Tibial nerve (tissue), 4 donors: ENCODE data around the gene ARCN1.

Source experiments
- CTCF ChIP-seq, 5 experiments: fragments of 200-600 bp in 3 of 5; fragments of 450-650 bp in 2 of 5; sonication (generic) in 3 of 5; IDR thresholded peaks; one replicate each; pipeline ENCODE4 v1.5.1; 2016 to 2019; ENCODE audit warnings: antibody characterized with exemption in 5 of 5, mild to moderate bottlenecking in 3 of 5, moderate library complexity in 2 of 5
- EP300 ChIP-seq, 2 donors: sonication (generic); formaldehyde crosslinking; IDR thresholded peaks; one replicate each; pipeline ENCODE4 v1.6.1; 2017; ENCODE audit warnings: antibody characterized with exemption in 2 of 2, mild to moderate bottlenecking in 1 of 2
- POLR2A ChIP-seq, 2 donors: fragments of 450-650 bp; IDR thresholded peaks; one replicate each; pipeline ENCODE4 v1.6.1; 2017; ENCODE audit warnings: antibody characterized with exemption in 2 of 2, mild to moderate bottlenecking in 2 of 2, moderate library complexity in 2 of 2

GRCh38 chr11:118537409-118537980, 34.7 kb upstream of the ARCN1 start:
- TF ChIP-seq CTCF (IDR thresholded peaks at IDR 0.05) (no peak), POLR2A (IDR thresholded peaks at IDR 0.05) (no peak), EP300 (IDR thresholded peaks at IDR 0.05) (no peak)
